Measurements from ENCODE around the gene TMEM114. TPM values are rescaled to one million over a fixed set of nuclear protein-coding genes. Genes with fewer than 3 reads are reported as not detected.

Gene TMEM114
- total RNA-seq, 4 donors from 2014 or later = not detected

GRCh38 chr16:8611122-8611521 is 20.8 kb upstream of the TMEM114 start:
- intact Hi-C loops (cut with DNase I) = no loop called here
- H3K4me1 ChIP-seq = no peaks in the 10 kb centered on the region
- H3K9me3 ChIP-seq = no peaks in the 10 kb centered on the region
- H3K4me3 ChIP-seq = no peak overlapping the region
- 51 to 80% methylated on average over 4 of the region's 4 CpGs for WGBS, 2 donors
- no peak for DNase-seq
- H3K27ac ChIP-seq = no peak overlapping the region
- no peaks in the 10 kb centered on the region for H3K36me3 ChIP-seq
- TF ChIP-seq, protein P1, sequence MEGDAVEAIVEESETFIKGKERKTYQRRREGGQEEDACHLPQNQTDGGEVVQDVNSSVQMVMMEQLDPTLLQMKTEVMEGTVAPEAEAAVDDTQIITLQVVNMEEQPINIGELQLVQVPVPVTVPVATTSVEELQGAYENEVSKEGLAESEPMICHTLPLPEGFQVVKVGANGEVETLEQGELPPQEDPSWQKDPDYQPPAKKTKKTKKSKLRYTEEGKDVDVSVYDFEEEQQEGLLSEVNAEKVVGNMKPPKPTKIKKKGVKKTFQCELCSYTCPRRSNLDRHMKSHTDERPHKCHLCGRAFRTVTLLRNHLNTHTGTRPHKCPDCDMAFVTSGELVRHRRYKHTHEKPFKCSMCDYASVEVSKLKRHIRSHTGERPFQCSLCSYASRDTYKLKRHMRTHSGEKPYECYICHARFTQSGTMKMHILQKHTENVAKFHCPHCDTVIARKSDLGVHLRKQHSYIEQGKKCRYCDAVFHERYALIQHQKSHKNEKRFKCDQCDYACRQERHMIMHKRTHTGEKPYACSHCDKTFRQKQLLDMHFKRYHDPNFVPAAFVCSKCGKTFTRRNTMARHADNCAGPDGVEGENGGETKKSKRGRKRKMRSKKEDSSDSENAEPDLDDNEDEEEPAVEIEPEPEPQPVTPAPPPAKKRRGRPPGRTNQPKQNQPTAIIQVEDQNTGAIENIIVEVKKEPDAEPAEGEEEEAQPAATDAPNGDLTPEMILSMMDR (IDR thresholded peaks at IDR 0.05) = no peak
- TF ChIP-seq POLR2A (IDR thresholded peaks at IDR 0.05) = no peak
- peaks cover 0 to 51% (median 0%) of the 10 kb centered on the region in 4 donors for H3K27me3 ChIP-seq

DNA sequence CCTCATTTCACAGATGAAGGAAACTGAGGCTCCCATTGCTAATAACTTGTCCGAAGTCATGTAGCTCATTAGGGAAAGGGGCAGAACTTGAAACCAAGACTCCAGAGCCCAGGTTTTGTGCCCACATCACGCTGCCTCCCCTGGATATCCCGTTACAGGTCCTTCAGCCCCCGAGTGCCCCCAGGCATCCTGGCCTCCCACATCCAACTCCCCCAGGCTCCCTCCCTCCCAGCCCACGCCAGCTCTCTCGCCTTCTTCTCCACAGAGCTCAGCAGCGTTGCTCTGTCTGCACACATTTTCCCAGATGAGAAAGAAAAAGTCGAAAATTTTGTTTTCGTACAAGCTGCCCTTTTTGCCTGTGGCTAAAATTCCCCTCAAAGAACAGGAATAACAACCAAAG is 16.9 kb upstream of the TMEM114 start:
- no peak for DNase-seq
- H3K9me3 ChIP-seq = no peaks in the 10 kb centered on the region
- H3K4me1 ChIP-seq = no peaks in the 10 kb centered on the region
- WGBS, 2 donors = 53 to 84% methylated on average over 6 to 9 of the region's 9 CpGs
- intact Hi-C loops (cut with DNase I) = no loop called here
- H3K36me3 ChIP-seq = no peaks in the 10 kb centered on the region
- TF ChIP-seq POLR2A (IDR thresholded peaks at IDR 0.05) = no peak
- TF ChIP-seq, protein P1 (IDR thresholded peaks at IDR 0.05) = no peak
- no peak overlapping the region for H3K27ac ChIP-seq
- no peak overlapping the region for H3K4me3 ChIP-seq
- H3K27me3 ChIP-seq = peaks cover 0 to 31% (median 0%) of the 10 kb centered on the region in 4 donors

DNA sequence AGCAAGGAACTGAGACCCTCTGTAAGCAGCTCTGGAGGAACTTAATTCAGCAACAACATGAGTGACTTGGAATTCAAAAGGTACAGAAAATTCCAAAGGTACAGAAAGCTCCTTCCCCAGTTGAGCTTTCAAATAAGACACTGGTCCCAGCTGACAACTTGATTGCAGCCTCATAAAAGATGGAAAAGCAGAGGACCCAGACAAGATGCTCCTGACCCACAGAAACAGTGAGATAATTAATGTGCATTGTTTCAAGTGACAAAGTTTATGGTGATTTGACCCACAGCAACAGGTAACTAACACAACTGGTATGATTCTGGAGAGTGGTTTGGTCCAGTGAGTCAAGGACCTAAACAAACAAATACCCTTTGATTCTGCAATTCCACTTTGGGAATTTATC is 15.2 kb upstream of the TMEM114 start:
- Histone ChIP-seq H3K9me3 (no peaks in the 10 kb centered on the region), H3K27ac (no peak overlapping the region), H3K4me3 (no peak overlapping the region), H3K27me3 (peaks cover 0 to 23% (median 0%) of the 10 kb centered on the region in 4 donors), H3K36me3 (no peaks in the 10 kb centered on the region), H3K4me1 (no peaks in the 10 kb centered on the region)
- no peak for TF ChIP-seq POLR2A (IDR thresholded peaks at IDR 0.05)
- TF ChIP-seq, protein P1 (IDR thresholded peaks at IDR 0.05) = no peak
- no peak for DNase-seq
- intact Hi-C loops (cut with DNase I) = no loop called here

DNA sequence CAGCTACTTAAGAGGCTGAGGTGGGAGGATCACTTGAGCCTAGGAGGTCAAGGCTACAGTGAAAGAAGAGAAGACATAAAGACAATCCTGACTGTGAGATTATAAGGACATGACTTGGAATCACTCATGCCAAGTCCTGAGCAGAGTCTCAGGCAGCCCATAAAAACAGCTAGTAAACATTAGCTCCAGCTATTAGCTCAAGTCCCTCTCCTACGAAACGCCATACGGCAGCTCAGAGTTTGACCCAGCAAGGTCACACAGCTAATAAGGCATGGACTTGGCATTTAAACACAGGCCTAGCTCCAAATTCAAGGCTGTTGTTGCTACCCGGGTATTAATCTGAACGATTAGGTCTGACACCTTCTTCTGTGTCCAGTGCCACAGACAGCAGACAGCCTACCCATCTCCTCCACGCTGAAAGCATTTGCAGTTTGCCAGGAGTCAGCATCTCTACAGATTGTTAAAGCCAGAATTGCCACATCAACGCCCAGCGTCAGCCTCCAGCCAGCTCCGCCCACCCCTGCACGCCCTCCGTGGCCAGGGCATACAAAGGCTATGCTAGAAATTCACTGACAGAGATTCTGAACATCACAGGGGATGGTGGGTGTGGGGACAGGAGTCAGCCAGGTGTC is 9.9 kb upstream of the TMEM114 start:
- no peak overlapping the region for H3K4me3 ChIP-seq
- TF ChIP-seq, protein P1 (IDR thresholded peaks at IDR 0.05) = no peak
- TF ChIP-seq POLR2A (IDR thresholded peaks at IDR 0.05) = no peak
- no peaks in the 10 kb centered on the region for H3K36me3 ChIP-seq
- intact Hi-C loops (cut with DNase I) = no loop called here
- H3K27ac ChIP-seq = no peak overlapping the region
- WGBS, 2 donors = 59 to 70% methylated on average over 8 to 11 of the region's 11 CpGs
- no peak for DNase-seq
- no peaks in the 10 kb centered on the region for H3K27me3 ChIP-seq
- H3K9me3 ChIP-seq = peaks cover 0 to 10% (median 10%) of the 10 kb centered on the region in 3 donors
- no peaks in the 10 kb centered on the region for H3K4me1 ChIP-seq

GRCh38 chr16:8596581-8596980 is 6.3 kb upstream of the TMEM114 start:
- Histone ChIP-seq H3K4me1 (peaks cover 0 to 5% (median 0%) of the 10 kb centered on the region in 3 donors), H3K27me3 (peaks cover 0 to 19% (median 0%) of the 10 kb centered on the region in 4 donors), H3K9me3 (peaks cover 0 to 10% (median 10%) of the 10 kb centered on the region in 3 donors), H3K36me3 (no peaks in the 10 kb centered on the region), H3K27ac (no peak overlapping the region), H3K4me3 (no peak overlapping the region)
- no peak for DNase-seq
- TF ChIP-seq, protein P1 (IDR thresholded peaks at IDR 0.05) = no peak
- no peak for TF ChIP-seq POLR2A (IDR thresholded peaks at IDR 0.05)
- WGBS, 2 donors = 82 to 87% methylated on average over 1 of the region's 1 CpG
- intact Hi-C loops (cut with DNase I) = no loop called here
